HepG2 (cell line): ENCODE results near the gene CDKN2C. TPM values are rescaled to one million over a fixed set of nuclear protein-coding genes. Genes with fewer than 3 reads are reported as not detected.
A peak's percentile ranks its signal among the peaks of the same experiment; 100 is the strongest.

Experiments used
- CBX5 ChIP-seq: sonication (generic); formaldehyde crosslinking; IDR thresholded peaks from 2 replicates; pipeline ENCODE4 v1.4.0; 2020; ENCODE audit warnings: missing genetic modification reagents, borderline replicate concordance
- FOXA3 ChIP-seq: IDR thresholded peaks from 2 replicates; pipeline ENCODE4 v1.6.1; 2016; ENCODE audit warnings: missing genetic modification reagents, missing compliant biosample characterization
- FOXO1 ChIP-seq: sonication (generic); formaldehyde crosslinking; IDR thresholded peaks from 2 replicates; pipeline ENCODE4 v1.4.0; 2020; ENCODE audit warnings: missing genetic modification reagents
- KLF16 ChIP-seq, 2 experiments: sonication (generic) in 1 of 2; formaldehyde crosslinking in 1 of 2; IDR thresholded peaks; 2 replicates each; pipeline versions ENCODE4 v1.6.1 to v1.8.0; 2016 to 2023; ENCODE audit warnings: missing genetic modification reagents in 2 of 2, missing compliant biosample characterization in 1 of 2
- MEIS1 ChIP-seq: sonication (generic); formaldehyde crosslinking; IDR thresholded peaks from 2 replicates; pipeline ENCODE4 v1.9.0; 2021; ENCODE audit warnings: mild to moderate bottlenecking, missing genetic modification reagents, moderate library complexity, borderline replicate concordance
- MLXIP ChIP-seq: sonication (generic); formaldehyde crosslinking; IDR thresholded peaks from 2 replicates; pipeline ENCODE4 v1.9.0; 2021; ENCODE audit warnings: missing genetic modification reagents, borderline replicate concordance
- NFATC3 ChIP-seq: sonication (generic); formaldehyde crosslinking; IDR thresholded peaks from 2 replicates; pipeline ENCODE4 v1.5.1; 2020; ENCODE audit warnings: mild to moderate bottlenecking, missing genetic modification reagents
- REPIN1 ChIP-seq: sonication (generic); formaldehyde crosslinking; IDR thresholded peaks from 2 replicates; pipeline ENCODE4 v1.8.0; 2022; ENCODE audit warnings: missing genetic modification reagents, low read depth, mild to moderate bottlenecking, borderline replicate concordance
- SP2 ChIP-seq: sonication (generic); formaldehyde crosslinking; IDR thresholded peaks from 2 replicates; pipeline ENCODE4 v1.5.1; 2020; ENCODE audit warnings: mild to moderate bottlenecking, missing genetic modification reagents
- TOPORS ChIP-seq: sonication (generic); formaldehyde crosslinking; IDR thresholded peaks from 2 replicates; pipeline ENCODE4 v1.8.0; 2023; ENCODE audit warnings: mild to moderate bottlenecking, missing genetic modification reagents
- WIZ ChIP-seq: sonication (generic); formaldehyde crosslinking; IDR thresholded peaks from 2 replicates; pipeline ENCODE4 v1.5.1; 2020; ENCODE audit warnings: mild to moderate bottlenecking, missing genetic modification reagents
- ZNF335 ChIP-seq: sonication (generic); formaldehyde crosslinking; IDR thresholded peaks from 2 replicates; pipeline ENCODE4 v1.4.0; 2020; ENCODE audit warnings: missing genetic modification reagents
- ZNF503 ChIP-seq: sonication (generic); formaldehyde crosslinking; IDR thresholded peaks from 2 replicates; pipeline ENCODE4 v1.4.0; 2020; ENCODE audit warnings: missing genetic modification reagents
- ZNF605 ChIP-seq: sonication (generic); formaldehyde crosslinking; IDR thresholded peaks from 2 replicates; pipeline ENCODE4 v1.8.0; 2022; ENCODE audit warnings: mild to moderate bottlenecking, missing genetic modification reagents
- ZNF614 ChIP-seq: IDR thresholded peaks from 2 replicates; pipeline ENCODE4 v1.6.1; 2018; ENCODE audit warnings: missing biosample characterization, missing genetic modification reagents, inconsistent platforms, borderline replicate concordance
- ZNF672 ChIP-seq: sonication (generic); formaldehyde crosslinking; IDR thresholded peaks from 2 replicates; pipeline ENCODE4 v1.8.1; 2022; ENCODE audit warnings: missing genetic modification reagents
- polyA plus RNA-seq, 8 experiments: library from polyadenylated mRNA; depleted of rRNA in 3 of 8; stranded (reverse) in 7 of 8; unstranded in 1 of 8; fragments of >200 nt; fragmentation: Illumina TruSeq in 4 of 8; extraction: Trizol in 4 of 8; gene quantifications; 2 replicates each; pipeline versions ENCODE4 v1.2.1 to v1.2.3, GENCODE V29; 2011 to 2016; ENCODE audit warnings: low read depth in 4 of 8, missing spikeins in 1 of 8, mixed read lengths in 1 of 8; ENCODE audit not compliant: insufficient read depth in 1 of 8
- total RNA-seq, 5 experiments: library from RNA; depleted of rRNA; stranded (reverse); fragments of >200 nt; fragmentation: Illumina TruSeq; extraction: Trizol; gene quantifications; 2 replicates each; pipeline ENCODE4 v1.2.3, GENCODE V29; 2016; ENCODE audit warnings: low read depth in 1 of 5
- TF ChIP-seq, protein P1 (sequence below): sonication (generic); formaldehyde crosslinking; IDR thresholded peaks from 2 replicates; pipeline ENCODE4 v1.5.0; 2020; ENCODE audit warnings: mild to moderate bottlenecking, missing genetic modification reagents
- TF ChIP-seq, protein P2 (sequence below): sonication (generic); formaldehyde crosslinking; IDR thresholded peaks from 2 replicates; pipeline ENCODE4 v1.5.0; 2020; ENCODE audit warnings: mild to moderate bottlenecking, missing genetic modification reagents

CDKN2C gene
- total and polyA plus RNA-seq, 2 of the 13 experiments (the other 11 are each of a cell fraction or from before 2014, with no cell fraction given), result 7.8 to 13.7 TPM

GRCh38 chr1:50959913-50960844, 9.9 kb upstream of the CDKN2C start, which contains the start of gene FAF1 (continued):
- TF ChIP-seq REPIN1 (CRISPR knock-in tag) (0 out of 2 replicates have a peak, but pooled peaks have one; percentile 81), FOXO1 (CRISPR knock-in tag) (peak; percentile 36; the same call in 1 of the 2 replicates), WIZ (CRISPR knock-in tag) (no peak; the same call in 1 of the 2 replicates), MEIS1 (CRISPR knock-in tag) (peak; percentile 66; the same call in 1 of the 2 replicates), ZNF614 (0 out of 2 replicates have a peak, but pooled peaks have one; percentile 63), TOPORS (CRISPR knock-in tag) (peak; percentile 76; the same call in 1 of the 2 replicates), CBX5 (CRISPR knock-in tag) (peak; percentile 37; the same call in 1 of the 2 replicates), ZNF605 (CRISPR knock-in tag) (0 out of 2 replicates have a peak, but pooled peaks have one; percentile 44), FOXA3 (CRISPR knock-in tag) (peak; percentile 62), ZNF672 (CRISPR knock-in tag) (0 out of 2 replicates have a peak, but pooled peaks have one; percentile 33), NFATC3 (CRISPR knock-in tag) (peak; percentile 84), MLXIP (CRISPR knock-in tag) (no peak), ZNF503 (CRISPR knock-in tag) (peak; percentile 56; the same call in 1 of the 2 replicates), ZNF335 (CRISPR knock-in tag) (peak; percentile 95), KLF16 (CRISPR knock-in tag; IDR thresholded peaks at IDR 0.05) (peak in 1 of 2 experiments; percentile 97; a peak in 2 of 4 replicates), SP2 (CRISPR knock-in tag) (peak; percentile 64)
- TF ChIP-seq, protein P1, sequence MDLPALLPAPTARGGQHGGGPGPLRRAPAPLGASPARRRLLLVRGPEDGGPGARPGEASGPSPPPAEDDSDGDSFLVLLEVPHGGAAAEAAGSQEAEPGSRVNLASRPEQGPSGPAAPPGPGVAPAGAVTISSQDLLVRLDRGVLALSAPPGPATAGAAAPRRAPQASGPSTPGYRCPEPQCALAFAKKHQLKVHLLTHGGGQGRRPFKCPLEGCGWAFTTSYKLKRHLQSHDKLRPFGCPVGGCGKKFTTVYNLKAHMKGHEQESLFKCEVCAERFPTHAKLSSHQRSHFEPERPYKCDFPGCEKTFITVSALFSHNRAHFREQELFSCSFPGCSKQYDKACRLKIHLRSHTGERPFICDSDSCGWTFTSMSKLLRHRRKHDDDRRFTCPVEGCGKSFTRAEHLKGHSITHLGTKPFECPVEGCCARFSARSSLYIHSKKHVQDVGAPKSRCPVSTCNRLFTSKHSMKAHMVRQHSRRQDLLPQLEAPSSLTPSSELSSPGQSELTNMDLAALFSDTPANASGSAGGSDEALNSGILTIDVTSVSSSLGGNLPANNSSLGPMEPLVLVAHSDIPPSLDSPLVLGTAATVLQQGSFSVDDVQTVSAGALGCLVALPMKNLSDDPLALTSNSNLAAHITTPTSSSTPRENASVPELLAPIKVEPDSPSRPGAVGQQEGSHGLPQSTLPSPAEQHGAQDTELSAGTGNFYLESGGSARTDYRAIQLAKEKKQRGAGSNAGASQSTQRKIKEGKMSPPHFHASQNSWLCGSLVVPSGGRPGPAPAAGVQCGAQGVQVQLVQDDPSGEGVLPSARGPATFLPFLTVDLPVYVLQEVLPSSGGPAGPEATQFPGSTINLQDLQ (CRISPR knock-in tag), result no peak; the same call in 1 of the 2 replicates
- TF ChIP-seq, protein P2, sequence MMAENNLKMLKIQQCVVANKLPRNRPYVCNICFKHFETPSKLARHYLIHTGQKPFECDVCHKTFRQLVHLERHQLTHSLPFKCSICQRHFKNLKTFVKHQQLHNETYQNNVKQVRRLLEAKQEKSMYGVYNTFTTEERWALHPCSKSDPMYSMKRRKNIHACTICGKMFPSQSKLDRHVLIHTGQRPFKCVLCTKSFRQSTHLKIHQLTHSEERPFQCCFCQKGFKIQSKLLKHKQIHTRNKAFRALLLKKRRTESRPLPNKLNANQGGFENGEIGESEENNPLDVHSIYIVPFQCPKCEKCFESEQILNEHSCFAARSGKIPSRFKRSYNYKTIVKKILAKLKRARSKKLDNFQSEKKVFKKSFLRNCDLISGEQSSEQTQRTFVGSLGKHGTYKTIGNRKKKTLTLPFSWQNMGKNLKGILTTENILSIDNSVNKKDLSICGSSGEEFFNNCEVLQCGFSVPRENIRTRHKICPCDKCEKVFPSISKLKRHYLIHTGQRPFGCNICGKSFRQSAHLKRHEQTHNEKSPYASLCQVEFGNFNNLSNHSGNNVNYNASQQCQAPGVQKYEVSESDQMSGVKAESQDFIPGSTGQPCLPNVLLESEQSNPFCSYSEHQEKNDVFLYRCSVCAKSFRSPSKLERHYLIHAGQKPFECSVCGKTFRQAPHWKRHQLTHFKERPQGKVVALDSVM (CRISPR knock-in tag), result peak; percentile 72
